Measurements from ENCODE around the gene RBM20. TPM values are rescaled to one million over a fixed set of nuclear protein-coding genes. Genes with fewer than 3 reads are reported as not detected.

The RBM20 gene
- total RNA-seq, 1 experiment from 2014 or later = 16.5 TPM

DNA sequence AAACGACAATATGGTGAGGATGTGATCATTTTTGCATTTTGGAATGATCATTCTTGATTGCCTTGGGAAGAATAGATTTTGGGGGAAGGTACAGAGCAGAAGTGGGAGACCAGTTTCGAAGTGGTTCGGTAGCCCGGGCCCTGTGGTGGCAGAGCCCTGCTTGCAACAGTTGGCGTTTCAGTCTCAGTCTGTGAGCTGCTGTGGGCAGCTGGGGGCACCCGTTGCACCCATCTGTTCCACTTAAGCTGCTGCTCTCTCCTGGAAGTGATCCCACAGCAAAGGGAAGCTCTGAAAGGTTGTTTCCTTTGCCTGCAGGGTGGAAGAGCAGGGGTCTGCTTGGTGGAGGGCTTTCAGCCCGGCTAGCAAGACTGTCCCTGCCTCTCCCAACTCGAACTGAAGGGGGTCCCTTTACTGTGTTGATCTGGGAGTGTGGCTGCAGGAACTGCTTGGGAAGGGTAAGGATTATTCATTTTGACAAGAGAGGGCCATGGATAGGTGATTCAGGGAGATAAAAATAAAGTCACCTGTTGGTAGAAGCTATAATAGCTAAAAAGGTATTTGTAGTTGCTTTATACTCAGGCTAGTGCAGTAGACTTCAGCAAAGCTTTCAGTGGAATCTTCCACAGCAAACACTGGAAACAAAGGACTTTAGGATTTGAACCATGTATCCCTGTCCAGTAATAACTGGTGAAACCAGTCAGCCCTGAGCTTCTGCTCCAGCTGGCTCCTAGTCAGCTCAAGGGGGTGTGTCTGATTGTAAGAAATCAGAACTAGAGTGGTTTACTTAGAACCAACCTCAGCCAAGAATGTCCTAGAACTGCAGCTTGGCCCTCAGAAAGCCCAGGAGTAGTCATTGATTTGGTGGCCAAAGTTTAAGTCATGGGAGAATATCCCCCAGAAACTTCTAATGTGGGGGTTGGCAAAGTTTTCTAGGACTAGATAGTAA is 174.4 kb downstream of the RBM20 start:
- H3K4me3 ChIP-seq = no peak overlapping the region
- no peaks in the 10 kb centered on the region for H3K9me3 ChIP-seq (replicated peaks)
- no peaks in the 10 kb centered on the region for H3K27me3 ChIP-seq (replicated peaks)
- no peak overlapping the region for H3K27ac ChIP-seq
- no peak for DNase-seq (ENCODE audit: low read depth in 1 of 2, low spot score in 2 of 2)
- no peaks in the 10 kb centered on the region for H3K4me1 ChIP-seq (replicated peaks)
- peaks cover 57% of the 10 kb centered on the region for H3K36me3 ChIP-seq

DNA sequence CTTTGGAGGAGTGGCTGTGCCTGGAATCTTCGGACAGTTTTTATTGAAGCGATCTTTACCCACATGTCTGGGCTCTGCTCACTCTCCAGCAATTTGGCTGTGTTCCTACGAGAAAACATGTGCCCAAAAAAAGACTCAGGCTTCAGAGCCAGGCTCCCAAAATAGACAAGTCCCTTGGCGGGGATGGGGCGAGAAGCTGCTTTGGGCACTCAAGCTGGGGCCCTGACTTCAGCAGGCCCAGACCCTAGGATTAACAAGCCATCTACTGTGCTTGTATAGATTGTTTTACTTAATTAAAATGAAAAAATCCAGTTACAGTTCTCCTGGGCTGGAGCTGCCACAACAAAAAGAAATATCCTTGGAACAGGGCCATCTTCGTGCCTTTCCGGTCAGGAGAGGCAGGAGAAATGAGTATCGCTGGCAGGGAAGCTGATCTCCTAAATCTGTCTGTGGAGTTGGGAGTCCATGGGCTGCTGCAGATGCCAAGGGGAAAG is 176.2 kb downstream of the RBM20 start:
- Histone ChIP-seq H3K4me3 (no peak overlapping the region), H3K9me3 (replicated peaks) (no peaks in the 10 kb centered on the region), H3K27me3 (replicated peaks) (no peaks in the 10 kb centered on the region), H3K27ac (no peak overlapping the region), H3K4me1 (replicated peaks) (no peaks in the 10 kb centered on the region), H3K36me3 (peaks cover 69% of the 10 kb centered on the region)
- no peak for DNase-seq (ENCODE audit: low read depth in 1 of 2, low spot score in 2 of 2)

DNA sequence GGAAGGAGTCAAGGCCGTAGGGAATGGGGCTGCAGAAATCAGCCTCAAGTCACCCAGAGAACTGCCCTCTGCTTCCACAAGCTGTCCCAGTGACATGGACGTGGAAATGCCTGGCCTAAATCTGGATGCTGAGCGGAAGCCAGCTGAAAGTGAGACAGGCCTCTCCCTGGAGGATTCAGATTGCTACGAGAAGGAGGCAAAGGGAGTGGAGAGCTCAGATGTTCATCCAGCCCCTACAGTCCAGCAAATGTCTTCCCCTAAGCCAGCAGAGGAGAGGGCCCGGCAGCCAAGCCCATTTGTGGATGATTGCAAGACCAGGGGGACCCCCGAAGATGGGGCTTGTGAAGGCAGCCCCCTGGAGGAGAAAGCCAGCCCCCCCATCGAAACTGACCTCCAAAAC is 177.4 kb downstream of the RBM20 start:
- peaks cover 72% of the 10 kb centered on the region for H3K36me3 ChIP-seq
- no peaks in the 10 kb centered on the region for H3K27me3 ChIP-seq (replicated peaks)
- no peaks in the 10 kb centered on the region for H3K4me1 ChIP-seq (replicated peaks)
- no peaks in the 10 kb centered on the region for H3K9me3 ChIP-seq (replicated peaks)
- H3K4me3 ChIP-seq = no peak overlapping the region
- DNase-seq (ENCODE audit: low read depth in 1 of 2, low spot score in 2 of 2) = no peak
- no peak overlapping the region for H3K27ac ChIP-seq

DNA sequence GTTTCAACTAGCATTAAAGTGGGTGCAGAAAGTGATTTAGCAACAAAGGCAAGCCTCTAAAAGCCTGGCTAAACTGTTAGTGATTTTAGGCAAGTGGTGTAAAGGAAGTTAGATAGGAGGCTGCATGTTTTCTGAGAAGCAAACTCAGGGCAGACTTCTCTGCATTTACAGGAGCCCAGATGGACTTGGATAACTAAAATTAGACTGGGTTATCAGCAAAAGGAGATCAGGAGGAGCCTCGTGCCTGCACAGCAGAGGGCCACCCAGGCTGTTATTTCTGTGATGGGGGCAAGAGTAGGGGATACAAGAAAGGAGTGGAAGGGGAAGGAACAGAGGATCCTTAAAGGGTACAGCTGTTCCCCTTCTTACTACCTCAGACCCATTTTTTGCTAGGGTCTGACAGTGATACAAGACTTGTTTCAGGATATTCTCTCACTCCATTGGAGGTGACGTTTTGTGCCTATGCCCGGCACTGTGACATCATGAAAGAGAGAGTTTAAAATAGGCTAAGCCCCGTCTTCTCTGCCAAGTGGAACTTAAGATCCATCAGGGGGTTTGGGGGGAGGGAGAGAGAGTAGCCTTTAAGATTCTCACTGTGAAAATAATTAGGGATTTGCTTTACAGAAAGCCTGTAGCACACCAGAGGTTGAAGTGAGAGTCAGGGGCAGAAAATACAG is 178.0 kb downstream of the RBM20 start:
- Histone ChIP-seq H3K27ac (no peak overlapping the region), H3K27me3 (replicated peaks) (no peaks in the 10 kb centered on the region), H3K9me3 (replicated peaks) (no peaks in the 10 kb centered on the region), H3K36me3 (peaks cover 73% of the 10 kb centered on the region), H3K4me1 (replicated peaks) (no peaks in the 10 kb centered on the region), H3K4me3 (no peak overlapping the region)
- no peak for DNase-seq (ENCODE audit: low read depth in 1 of 2, low spot score in 2 of 2)

DNA sequence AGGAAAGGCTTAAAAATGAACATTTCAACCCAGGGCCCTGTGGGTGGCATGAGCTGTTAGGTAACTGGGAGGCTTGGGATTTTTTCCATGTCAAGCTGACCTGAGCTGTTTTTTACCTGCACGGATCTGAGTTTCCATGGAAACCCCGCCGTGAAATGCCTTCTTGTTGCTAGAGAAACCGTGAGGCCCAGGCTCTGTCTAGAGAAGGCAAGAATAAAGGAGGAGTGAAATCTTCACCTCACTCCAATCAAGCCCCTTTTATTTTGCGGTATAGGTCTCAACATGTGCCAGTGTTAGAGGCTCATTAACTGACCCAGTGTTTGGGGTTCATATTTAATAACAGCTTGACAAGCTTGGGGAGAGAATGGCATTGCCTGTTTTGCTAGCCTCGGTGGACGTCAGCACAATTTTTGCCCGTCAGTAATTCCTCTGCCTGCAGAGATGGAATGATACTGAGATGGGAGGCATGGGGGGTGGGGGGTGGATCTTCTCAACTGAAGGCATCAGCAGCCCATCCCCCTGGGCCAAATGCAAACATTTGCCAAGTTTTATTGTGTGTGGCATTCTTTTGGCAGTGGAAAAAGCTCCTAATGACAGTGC is 178.7 kb downstream of the RBM20 start:
- DNase-seq (ENCODE audit: low read depth in 1 of 2, low spot score in 2 of 2) = no peak
- H3K4me1 ChIP-seq (replicated peaks) = no peaks in the 10 kb centered on the region
- H3K4me3 ChIP-seq = no peak overlapping the region
- no peaks in the 10 kb centered on the region for H3K27me3 ChIP-seq (replicated peaks)
- H3K27ac ChIP-seq = no peak overlapping the region
- peaks cover 71% of the 10 kb centered on the region for H3K36me3 ChIP-seq
- no peaks in the 10 kb centered on the region for H3K9me3 ChIP-seq (replicated peaks)

DNA sequence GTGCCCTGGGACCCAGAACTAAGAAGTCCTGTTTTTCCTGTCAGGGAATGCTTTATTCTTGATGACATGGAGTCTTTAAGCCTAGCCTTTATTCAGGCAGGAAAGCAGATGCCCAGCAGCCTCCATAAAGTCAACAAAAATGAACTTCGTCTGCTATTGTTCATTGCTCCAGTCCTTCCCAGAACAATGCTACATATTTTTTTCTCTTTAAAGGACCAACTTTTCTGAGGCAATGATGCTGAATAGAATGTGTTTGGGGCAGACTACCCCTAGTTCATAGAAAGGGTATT is 180.0 kb downstream of the RBM20 start:
- DNase-seq (ENCODE audit: low read depth in 1 of 2, low spot score in 2 of 2) = no peak
- H3K27ac ChIP-seq = no peak overlapping the region

DNA sequence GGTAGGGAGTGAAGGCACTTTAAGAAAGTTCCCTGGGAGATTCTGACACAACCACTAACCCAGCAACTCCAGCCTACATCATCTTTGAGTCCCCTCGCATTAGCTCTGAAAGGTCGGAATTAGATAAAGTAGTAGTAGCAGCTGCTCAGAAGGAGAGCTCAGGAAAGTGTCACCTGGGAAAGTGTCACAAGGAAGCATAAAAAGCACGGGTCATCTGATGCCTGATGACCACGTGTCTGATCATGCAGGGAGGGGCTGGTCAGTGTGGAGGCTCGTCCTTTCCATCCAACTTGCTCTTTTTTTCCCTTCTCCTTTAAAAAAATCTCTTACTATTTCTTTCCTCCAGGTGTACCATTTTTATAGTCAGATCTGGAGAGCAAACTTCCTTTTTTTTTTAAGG is 180.5 kb downstream of the RBM20 start:
- no peaks in the 10 kb centered on the region for H3K27me3 ChIP-seq (replicated peaks)
- H3K9me3 ChIP-seq (replicated peaks) = no peaks in the 10 kb centered on the region
- H3K27ac ChIP-seq = no peak overlapping the region
- H3K4me3 ChIP-seq = no peak overlapping the region
- no peak for DNase-seq (ENCODE audit: low read depth in 1 of 2, low spot score in 2 of 2)
- H3K36me3 ChIP-seq = peaks cover 64% of the 10 kb centered on the region
- H3K4me1 ChIP-seq (replicated peaks) = no peaks in the 10 kb centered on the region

More for the DNA sequence above, 180.0 kb downstream of the RBM20 start:
- Histone ChIP-seq H3K4me1 (replicated peaks) (no peaks in the 10 kb centered on the region), H3K4me3 (no peak overlapping the region), H3K27me3 (replicated peaks) (no peaks in the 10 kb centered on the region), H3K36me3 (peaks cover 65% of the 10 kb centered on the region), H3K9me3 (replicated peaks) (no peaks in the 10 kb centered on the region)

DNA sequence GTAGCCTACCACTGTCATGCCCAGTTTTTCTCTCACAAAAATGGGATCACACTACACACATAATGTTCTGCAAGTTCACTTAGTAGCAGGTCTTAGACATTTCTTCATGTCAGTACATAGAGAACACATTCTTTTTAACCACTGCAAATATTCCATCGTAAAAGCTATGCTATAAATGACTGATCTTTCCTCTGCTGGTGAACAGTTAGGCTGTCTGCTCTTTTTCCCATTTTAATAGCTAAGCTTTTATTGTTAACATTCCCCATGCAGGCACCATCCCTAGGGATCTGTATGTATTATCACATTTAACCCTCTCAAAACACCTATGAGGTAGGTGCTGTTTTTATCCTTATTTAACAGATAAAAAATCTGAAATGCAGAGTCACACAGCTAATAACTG is 181.4 kb downstream of the RBM20 start:
- H3K9me3 ChIP-seq (replicated peaks) = no peaks in the 10 kb centered on the region
- peaks cover 59% of the 10 kb centered on the region for H3K36me3 ChIP-seq
- no peaks in the 10 kb centered on the region for H3K27me3 ChIP-seq (replicated peaks)
- no peak overlapping the region for H3K27ac ChIP-seq
- no peak for DNase-seq (ENCODE audit: low read depth in 1 of 2, low spot score in 2 of 2)
- no peak overlapping the region for H3K4me3 ChIP-seq
- H3K4me1 ChIP-seq (replicated peaks) = no peaks in the 10 kb centered on the region

DNA sequence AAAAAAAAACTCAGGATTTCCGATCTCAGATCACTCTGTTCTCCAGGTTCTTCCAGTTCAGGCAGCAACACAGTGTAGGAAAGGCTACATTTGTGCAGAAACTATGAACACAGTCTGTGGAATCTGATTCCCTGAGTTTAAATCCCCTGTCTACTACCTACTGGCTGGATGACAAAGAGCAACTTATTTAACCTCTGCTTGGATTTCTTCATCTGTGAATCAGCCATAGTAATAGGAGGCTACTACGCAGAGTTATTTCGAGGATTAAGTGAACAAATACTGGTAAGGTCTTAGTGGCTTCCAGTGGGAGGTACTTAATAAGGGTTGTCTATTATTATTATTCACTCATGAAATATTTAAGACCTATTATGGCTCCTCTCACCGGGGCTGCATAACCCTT is 183.3 kb downstream of the RBM20 start:
- Histone ChIP-seq H3K27me3 (replicated peaks) (no peaks in the 10 kb centered on the region), H3K36me3 (peaks cover 60% of the 10 kb centered on the region), H3K4me1 (replicated peaks) (no peaks in the 10 kb centered on the region), H3K9me3 (replicated peaks) (no peaks in the 10 kb centered on the region), H3K27ac (no peak overlapping the region), H3K4me3 (no peak overlapping the region)
- no peak for DNase-seq (ENCODE audit: low read depth in 1 of 2, low spot score in 2 of 2)

DNA sequence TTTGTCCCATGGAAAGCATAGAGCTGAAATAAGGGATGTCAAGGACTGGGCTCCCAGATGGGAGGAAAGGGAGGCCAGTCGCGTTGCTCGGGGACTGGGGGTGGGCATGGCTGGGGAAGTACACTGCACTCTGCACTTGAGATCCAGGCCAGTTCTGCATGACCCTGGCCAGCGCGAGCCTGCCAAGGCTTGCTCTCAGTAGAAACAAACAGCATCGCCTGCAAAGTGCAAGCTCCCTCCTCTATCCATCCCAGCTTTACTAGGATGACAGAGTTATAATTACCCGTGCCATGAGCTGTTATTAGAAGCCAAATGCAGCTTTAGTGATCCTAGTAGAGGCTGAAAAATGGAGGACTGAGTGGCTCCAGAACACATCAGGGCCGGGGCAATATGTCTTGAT is 183.7 kb downstream of the RBM20 start:
- no peak for DNase-seq (ENCODE audit: low read depth in 1 of 2, low spot score in 2 of 2)
- no peaks in the 10 kb centered on the region for H3K4me1 ChIP-seq (replicated peaks)
- H3K9me3 ChIP-seq (replicated peaks) = no peaks in the 10 kb centered on the region
- H3K36me3 ChIP-seq = peaks cover 61% of the 10 kb centered on the region
- H3K27ac ChIP-seq = no peak overlapping the region
- no peaks in the 10 kb centered on the region for H3K27me3 ChIP-seq (replicated peaks)
- no peak overlapping the region for H3K4me3 ChIP-seq

DNA sequence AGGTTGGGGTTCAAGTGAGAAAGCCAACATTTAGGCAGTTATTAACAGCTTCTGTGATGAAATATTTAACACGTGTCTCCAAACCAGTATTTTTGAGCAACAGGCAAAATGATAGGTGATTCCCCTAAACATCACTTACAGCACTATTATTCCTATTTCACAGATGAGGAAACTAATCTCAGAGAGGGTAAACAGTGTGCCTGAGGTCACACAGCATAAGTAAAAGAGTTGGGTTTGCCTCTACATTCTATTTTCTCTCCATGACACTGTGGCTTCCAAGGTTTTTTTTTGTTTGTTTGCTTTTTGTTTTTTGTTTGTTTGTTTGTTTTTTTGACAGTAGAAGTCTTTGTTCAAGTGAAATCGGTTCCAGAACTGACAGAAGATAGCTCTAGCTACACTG is 184.4 kb downstream of the RBM20 start:
- no peak for DNase-seq (ENCODE audit: low read depth in 1 of 2, low spot score in 2 of 2)
- H3K36me3 ChIP-seq = peaks cover 58% of the 10 kb centered on the region
- H3K4me1 ChIP-seq (replicated peaks) = no peaks in the 10 kb centered on the region
- no peaks in the 10 kb centered on the region for H3K9me3 ChIP-seq (replicated peaks)
- H3K4me3 ChIP-seq = no peak overlapping the region
- H3K27me3 ChIP-seq (replicated peaks) = no peaks in the 10 kb centered on the region
- no peak overlapping the region for H3K27ac ChIP-seq

DNA sequence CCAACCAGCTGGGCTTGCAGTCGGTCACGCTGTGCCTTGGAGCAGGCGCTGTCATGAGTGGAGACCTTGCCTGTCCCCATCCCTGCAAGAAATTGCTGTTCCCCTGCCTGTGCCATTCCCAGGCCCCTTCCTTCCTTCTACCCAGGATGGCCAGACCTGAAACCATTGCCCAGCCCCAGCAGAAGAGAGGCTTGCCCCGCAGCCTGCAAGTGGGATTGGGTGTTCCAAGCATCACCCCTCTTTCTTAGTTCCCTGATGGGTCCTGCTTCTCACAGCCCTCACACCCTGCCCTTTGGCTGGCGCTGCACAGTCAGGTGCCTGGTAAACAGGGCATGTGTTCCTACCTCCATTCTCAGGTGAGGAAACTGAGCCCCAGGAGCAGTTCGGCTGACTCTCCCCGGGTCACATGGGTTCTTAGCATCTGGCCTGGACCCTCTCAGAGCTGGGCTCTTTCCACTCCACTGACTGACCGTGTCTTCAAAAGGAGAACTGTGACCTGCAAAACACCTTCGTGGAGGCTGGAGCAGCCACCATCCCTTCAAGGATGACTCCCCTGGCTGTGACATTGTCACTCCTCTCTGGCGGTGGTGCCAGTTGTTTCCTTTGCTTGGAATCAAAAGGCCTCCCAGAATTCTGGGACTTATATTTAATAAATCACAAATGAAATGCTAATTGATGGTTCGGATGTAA is 185.7 kb downstream of the RBM20 start:
- Histone ChIP-seq H3K27ac (no peak overlapping the region), H3K9me3 (replicated peaks) (no peaks in the 10 kb centered on the region), H3K4me1 (replicated peaks) (no peaks in the 10 kb centered on the region), H3K27me3 (replicated peaks) (no peaks in the 10 kb centered on the region), H3K36me3 (peaks cover 55% of the 10 kb centered on the region), H3K4me3 (no peak overlapping the region)
- no peak for DNase-seq (ENCODE audit: low read depth in 1 of 2, low spot score in 2 of 2)

DNA sequence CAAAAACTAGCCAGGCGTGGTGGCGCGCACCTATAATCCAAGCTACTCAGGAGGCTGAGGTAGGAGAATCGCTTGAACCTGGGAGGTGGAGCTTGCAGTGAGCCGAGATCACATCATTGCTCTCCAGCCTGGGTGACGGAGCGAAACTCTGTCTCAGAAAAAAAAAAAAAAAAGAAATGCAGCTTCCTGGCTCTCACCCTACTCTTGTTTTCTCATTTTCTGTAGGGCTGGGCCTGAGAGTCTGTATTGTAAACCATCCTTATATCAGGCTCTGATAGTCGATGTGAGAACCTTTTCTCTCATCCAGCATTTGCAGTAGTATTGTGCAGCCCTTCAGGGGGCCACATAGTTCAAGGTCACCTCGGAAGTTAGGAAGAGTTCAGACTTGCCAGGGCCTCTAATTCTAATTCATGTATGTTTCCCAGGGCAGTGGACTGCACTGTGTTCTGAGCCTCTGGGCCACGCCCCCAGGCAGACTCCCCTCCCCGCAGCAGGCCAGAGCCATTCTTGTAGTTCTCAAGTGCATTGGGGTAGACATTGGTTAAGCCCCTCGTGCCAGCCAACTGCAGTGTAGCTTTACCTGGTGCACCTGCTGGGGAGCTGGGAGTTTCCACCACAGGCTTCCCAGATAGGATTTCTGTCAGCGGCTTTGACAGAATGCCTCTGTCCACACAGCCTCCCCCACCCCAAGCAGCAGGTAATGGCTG is 189.3 kb downstream of the RBM20 start:
- H3K27ac ChIP-seq = no peak overlapping the region
- DNase-seq (ENCODE audit: low read depth in 1 of 2, low spot score in 2 of 2) = no peak
- H3K4me3 ChIP-seq = no peak overlapping the region
- no peaks in the 10 kb centered on the region for H3K9me3 ChIP-seq (replicated peaks)
- H3K36me3 ChIP-seq = peaks cover 56% of the 10 kb centered on the region
- H3K27me3 ChIP-seq (replicated peaks) = no peaks in the 10 kb centered on the region
- H3K4me1 ChIP-seq (replicated peaks) = no peaks in the 10 kb centered on the region
